Hypothalamus (tissue), 51 donors: ENCODE results near the gene CLNK.
"Not testable (repeated sequence)": the region's sequence is repeated elsewhere in the genome, so short reads cannot be mapped to it uniquely, and the experiment has no call there.

Source experiments
- DNase-seq, 51 donors: peaks; one replicate each; lab custom pipeline; 2025; lab: John Stamatoyannopoulos, UW

CLNK gene

DNA sequence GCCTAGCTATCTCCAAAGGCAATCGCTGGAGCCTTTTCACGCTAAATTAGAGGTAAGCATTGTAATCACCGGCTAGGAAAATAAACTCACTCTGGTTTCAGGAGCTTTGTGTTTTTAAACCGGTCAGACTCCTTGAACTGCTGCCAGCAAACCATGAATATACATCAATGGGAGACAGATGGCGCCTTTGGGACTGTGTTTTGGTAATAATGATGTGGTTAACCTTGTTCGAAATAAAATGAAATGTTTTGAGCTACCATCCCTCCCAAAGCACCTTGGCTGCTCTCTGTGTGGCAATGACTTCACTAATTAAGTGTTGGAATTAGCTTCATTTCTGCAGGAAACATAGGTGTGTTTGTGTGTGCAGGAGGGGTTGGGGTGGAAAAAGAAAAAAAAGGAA lies 65.3 kb downstream of the CLNK start:
- no peak for DNase-seq

GRCh38 chr4:10614926-10615325 lies 69.6 kb downstream of the CLNK start:
- DNase-seq, result not testable (repeated sequence)

DNA sequence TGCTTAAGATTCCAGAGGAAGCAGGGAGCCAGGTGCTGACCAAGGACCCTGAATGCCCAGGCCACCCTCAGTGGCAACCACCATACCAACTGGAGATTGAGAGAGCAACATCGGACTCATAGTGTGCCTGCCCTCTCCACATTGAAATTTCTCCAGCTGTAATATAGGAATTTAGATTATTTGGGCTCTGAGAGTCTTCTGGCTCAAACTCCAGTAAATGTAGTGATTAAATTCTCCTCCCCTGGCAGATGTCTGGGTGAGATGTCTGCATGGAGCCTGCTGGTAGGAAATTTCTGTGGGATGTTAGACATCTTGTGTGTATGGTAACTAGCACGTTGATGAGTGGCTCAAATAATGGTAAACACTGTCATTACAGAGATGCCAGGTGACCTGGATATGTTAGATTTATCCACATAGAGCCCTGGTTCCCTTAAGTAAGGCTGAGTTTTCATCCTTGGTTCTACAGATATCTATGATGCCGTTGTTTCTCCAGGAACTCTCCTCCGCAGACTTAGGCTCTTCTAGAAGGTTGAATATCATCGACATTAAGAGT lies 70.6 kb downstream of the CLNK start:
- no peak for DNase-seq

DNA sequence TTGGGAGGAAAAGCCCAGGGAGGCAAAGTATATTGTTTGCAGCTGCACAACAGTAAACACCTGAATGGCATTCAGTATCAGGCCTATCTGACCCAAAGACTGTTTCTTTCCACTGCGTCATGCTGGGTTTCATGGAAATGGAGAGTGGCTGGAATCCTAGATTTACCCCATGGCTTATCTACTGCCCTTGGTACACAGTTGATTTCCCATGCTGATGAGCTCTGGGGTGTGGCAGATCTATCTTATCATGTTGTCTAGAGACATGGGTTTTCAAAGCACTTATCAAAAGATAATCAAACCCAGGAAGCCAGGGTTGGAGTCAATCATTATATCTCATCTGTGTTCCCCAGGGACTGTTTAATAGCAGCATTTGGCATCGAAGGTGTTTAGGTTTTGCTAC lies 72.1 kb downstream of the CLNK start:
- no peak for DNase-seq

GRCh38 chr4:10611673-10612072 lies 72.9 kb downstream of the CLNK start:
- no peak for DNase-seq

- DNase-seq, result no peak
Measured at GRCh38 chr4:10608501-10609219, 75.9 kb downstream of the CLNK start.

GRCh38 chr4:10607206-10607605 lies 77.4 kb downstream of the CLNK start:
- DNase-seq, result no peak

DNA sequence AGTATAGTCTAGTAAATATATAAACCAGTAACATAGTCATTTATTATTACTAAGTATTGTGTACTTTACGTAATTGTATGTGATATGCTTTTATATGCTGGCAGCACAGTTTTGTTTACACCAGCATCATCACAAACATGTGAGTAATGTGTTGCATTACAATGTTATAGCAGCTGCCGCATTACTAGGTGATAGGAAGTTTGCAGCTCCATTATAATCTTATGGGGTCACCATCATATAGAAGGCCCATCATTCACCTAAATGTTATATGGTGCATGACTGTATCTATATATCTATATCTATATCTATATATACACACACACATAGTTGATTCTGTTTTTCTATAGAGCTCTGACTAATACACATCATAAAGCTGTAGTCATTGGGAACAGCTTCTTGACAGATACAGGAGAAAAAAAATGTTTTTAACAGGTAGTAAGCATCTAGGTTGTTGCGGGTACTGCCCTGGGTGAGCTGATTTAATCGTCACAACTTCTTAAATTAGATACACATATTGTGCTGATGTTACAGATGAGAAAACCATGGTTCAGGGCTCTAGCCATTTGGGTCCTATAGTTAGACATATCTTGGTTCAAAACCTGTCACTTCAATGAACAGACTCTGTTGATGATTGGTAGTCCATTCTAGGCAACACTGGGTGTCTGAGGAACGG lies 77.9 kb downstream of the CLNK start:
- no peak for DNase-seq

GRCh38 chr4:10605746-10606482 lies 78.7 kb downstream of the CLNK start:
- no peak for DNase-seq

DNA sequence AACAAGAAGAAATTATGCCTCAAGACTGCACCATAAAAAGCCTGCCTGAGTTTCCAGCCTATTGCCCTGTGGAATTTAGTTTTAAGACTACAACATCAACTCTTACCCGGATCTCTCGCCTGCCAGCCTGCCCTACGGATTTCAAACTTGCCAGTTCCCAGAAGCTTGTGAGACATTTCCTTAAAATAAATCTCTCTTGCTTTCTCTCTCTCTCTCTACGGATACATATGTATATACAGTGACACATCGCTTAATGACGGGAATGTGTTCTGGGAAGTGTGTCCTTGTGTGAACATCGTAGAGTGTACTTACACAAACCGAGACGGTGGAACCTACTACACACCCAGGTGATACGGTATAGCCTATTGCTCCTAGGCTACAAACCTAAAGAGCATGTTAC lies 79.5 kb downstream of the CLNK start:
- DNase-seq, result no peak

DNA sequence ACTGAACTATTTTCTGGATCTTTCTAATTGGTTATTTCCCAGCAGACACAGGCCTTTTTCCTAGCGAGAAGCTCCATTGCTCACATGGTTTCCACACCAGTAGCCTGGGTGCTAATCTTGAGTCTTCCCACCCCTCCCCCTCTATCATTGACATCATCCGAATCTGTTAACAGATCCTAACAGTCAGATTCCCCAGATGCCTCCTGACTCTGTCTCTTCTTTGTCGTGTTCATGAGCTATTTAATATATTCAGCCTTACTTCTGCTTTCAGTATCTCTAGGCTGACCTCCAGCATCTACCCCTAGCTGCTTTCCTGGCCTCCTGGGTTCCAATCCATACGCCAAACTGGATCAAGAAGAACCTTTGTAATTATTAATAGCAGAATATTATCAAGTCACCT lies 85.0 kb downstream of the CLNK start:
- DNase-seq, result no peak

DNA sequence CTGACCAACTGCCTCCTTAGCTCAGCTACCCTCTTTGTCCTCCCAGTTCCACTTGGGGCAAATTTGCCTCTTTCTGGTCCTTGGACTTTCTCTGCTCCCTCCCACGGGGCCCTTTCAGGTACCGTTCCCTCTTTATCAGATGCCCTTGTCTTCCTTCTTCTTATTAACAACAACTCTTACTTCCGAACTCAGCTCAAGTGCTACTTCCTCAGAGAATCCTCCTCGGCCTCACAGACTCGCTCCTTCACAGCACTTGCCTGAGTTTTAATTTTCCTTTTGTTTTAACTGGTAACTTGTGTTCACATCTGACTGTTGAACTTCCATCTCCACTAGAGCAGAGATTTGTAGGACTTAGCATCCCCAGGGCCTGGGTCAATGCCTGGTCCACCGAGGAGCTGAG lies 85.7 kb downstream of the CLNK start:
- DNase-seq, result no peak

DNA sequence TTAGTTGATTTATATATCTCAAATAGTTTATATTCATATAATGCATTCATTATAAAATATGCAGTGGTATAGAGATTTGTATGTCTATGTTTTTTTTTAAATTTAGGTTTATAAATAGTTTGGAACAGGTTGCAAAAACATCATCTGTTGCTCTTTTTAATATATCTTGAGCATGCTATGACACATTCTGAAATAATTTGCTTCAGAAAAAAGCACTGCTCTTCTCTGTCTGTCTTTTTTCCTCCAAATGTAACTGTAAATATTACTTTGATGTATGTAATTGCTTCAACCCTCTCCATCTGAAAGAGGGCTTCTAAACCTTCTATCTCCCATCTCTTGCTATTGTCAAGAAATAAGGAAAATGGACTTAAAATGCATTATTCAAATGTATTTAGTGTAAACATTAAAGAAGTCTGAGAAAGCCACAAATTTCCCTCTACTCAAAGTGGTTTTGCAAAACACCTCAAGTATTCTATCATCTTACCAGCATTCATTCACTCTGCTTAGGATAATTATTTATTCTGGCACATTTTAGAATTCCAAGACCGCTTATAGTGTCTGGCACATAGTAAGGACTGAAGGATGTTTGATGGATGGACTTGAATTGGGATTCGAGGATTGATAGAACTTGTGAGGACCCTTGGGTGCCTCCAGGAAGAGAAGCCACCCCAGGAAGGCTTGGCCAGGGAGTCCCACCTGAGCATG lies 87.8 kb downstream of the CLNK start:
- no peak for DNase-seq

DNA sequence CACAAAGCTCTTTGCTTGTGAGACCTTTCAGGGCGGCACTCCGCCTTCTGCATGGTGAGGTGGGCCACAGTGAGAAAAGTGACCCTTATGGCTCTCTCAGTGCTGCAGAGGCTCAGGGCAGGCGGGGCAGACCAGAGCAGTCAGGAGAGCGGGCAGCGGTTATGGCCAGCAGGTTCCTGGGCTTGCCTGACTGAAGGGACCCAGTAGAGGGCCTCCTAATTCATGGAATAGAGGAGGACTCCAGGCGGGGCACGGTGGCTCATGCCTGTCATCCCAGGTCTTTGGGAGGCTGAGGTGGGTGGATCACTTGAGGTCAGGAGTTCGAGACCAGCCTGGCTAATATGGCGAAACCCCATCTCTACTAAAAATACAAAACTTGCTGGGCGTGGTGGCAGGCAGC lies 91.4 kb downstream of the CLNK start:
- DNase-seq, result no peak

- DNase-seq, result no peak
Measured at GRCh38 chr4:10590896-10591295, 93.7 kb downstream of the CLNK start.

GRCh38 chr4:10589799-10590198 lies 94.8 kb downstream of the CLNK start:
- DNase-seq, result no peak

DNA sequence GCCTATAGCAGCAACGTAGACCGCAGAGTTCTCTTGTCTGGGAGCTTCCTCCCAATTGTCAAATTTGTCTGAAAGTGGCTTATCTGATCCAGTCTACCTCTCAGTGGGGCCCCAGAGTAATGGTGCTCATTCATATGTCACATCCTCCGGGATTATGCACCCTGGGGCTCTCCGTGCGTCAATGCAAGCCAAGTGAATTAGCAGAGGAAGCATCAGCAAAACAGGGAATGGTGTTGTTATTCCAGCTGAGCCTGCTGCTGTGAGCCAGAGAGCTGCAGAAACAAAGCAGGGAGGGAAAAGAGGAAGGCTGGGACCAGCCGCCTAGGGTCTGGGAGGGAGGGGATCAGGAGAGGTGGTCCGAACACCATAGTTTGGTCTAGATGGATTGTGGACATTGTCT lies 95.2 kb downstream of the CLNK start:
- no peak for DNase-seq

DNA sequence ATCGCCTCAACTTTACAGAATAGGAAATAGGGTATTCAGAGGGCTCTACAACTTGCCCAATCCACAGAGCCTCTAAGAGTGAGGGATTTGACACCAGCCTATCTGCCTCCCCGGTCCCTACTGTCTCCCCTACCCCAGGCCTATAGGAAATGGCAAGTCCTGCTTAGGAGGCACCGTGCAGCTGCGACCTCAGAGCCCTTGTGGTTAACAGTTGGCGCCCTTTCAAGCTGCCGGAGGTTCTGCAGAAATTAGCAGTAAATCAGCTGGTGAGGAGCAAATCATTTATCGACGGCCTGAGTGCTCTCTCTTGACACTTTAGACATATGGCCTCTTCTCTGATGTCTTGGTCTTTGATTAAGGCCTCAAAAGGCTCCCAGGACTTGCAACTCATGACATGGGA lies 96.9 kb downstream of the CLNK start:
- DNase-seq, result no peak

GRCh38 chr4:10587296-10587695 lies 97.3 kb downstream of the CLNK start:
- no peak for DNase-seq

- DNase-seq, result peak in 1 of 51 donors; percentile 2
Measured at GRCh38 chr4:10584042-10584441, 100.5 kb downstream of the CLNK start.

DNA sequence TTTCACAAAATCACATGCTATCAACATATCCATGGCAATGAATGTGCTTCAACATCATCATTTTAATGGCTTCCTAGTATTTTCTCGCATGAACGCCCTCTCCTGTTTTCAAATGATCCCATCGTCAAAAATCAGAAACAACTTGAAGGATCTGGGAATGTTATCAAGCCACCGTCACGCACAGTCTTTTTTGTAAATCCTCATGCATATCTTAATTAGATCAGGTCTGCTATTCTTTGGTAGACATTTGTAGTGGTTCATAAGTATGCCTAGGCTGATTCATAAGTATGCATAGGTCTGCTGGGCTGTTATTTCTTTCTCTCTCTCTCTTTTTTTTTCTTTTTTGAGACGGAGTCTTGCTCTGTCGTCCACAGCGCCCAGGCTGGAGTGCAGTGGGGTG lies 101.6 kb downstream of the CLNK start:
- no peak for DNase-seq
